ENCODE data around the gene TSEN2. TPM values are rescaled to one million over a fixed set of nuclear protein-coding genes. Genes with fewer than 3 reads are reported as not detected.

Gene TSEN2
- total and polyA plus RNA-seq, 9 of the 15 experiments (the other 6 are each of a cell fraction or from before 2014, with no cell fraction given): 38.5 to 76.3 (median 46.6) TPM

DNA sequence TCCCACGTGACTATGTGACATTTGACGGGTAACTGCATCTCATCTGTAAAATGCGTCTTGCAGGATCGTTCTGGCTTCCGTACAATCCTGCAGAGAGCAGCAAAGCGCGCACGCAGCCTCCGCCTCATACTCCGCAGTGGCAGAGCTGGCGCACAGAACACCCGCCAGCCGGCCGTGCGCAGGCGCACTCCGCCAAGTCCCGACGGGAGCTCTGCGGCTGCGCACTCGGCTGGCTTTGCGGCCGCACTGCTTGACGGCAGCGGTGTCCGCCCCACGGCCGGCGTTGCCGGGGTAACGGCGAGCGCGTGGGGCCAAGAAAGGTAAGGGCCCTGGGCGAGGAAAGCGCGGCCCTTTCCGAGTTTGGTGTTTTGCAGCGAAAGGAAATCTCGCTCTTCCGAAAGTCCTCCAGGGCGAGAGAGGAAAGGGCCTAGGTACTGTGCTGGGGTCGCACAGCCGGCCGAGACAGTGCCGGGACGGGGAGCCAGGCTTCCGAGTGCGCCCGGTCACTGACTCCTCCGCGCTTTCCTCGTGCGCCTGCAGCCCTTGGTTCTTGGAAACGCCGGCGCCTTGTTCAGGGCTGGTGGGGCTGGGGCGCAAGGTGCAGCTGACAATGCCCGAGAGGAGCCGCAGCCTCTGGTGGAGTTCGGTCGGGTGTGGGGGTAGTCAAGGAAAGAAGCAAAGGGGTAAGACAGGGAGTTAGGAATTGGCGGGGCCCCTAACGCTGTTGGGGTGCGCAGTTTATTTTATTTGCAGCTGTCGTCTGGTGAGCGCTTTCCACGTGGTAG, at the start of gene TSEN2 (continued):
- TF ChIP-seq PPARD (CRISPR knock-in tag; IDR thresholded peaks at IDR 0.05): no peak
- TF ChIP-seq HSF4 (CRISPR knock-in tag; IDR thresholded peaks at IDR 0.05; ENCODE audit: borderline replicate concordance): 0 out of 2 replicates have a peak, but pooled peaks have one; percentile 53
- no peak for TF ChIP-seq ZNF444 (CRISPR knock-in tag; IDR thresholded peaks at IDR 0.05)
- TF ChIP-seq, protein P1, sequence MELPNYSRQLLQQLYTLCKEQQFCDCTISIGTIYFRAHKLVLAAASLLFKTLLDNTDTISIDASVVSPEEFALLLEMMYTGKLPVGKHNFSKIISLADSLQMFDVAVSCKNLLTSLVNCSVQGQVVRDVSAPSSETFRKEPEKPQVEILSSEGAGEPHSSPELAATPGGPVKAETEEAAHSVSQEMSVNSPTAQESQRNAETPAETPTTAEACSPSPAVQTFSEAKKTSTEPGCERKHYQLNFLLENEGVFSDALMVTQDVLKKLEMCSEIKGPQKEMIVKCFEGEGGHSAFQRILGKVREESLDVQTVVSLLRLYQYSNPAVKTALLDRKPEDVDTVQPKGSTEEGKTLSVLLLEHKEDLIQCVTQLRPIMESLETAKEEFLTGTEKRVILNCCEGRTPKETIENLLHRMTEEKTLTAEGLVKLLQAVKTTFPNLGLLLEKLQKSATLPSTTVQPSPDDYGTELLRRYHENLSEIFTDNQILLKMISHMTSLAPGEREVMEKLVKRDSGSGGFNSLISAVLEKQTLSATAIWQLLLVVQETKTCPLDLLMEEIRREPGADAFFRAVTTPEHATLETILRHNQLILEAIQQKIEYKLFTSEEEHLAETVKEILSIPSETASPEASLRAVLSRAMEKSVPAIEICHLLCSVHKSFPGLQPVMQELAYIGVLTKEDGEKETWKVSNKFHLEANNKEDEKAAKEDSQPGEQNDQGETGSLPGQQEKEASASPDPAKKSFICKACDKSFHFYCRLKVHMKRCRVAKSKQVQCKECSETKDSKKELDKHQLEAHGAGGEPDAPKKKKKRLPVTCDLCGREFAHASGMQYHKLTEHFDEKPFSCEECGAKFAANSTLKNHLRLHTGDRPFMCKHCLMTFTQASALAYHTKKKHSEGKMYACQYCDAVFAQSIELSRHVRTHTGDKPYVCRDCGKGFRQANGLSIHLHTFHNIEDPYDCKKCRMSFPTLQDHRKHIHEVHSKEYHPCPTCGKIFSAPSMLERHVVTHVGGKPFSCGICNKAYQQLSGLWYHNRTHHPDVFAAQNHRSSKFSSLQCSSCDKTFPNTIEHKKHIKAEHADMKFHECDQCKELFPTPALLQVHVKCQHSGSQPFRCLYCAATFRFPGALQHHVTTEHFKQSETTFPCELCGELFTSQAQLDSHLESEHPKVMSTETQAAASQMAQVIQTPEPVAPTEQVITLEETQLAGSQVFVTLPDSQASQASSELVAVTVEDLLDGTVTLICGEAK (IDR thresholded peaks at IDR 0.05): 0 out of 2 replicates have a peak, but pooled peaks have one; percentile 9
- TF ChIP-seq, protein P1 (CRISPR knock-in tag; IDR thresholded peaks at IDR 0.05): no peak
- no peak for TF ChIP-seq HMG20A (CRISPR knock-in tag; conservative IDR thresholded peaks at IDR 0.05)
- TF ChIP-seq, protein P2, sequence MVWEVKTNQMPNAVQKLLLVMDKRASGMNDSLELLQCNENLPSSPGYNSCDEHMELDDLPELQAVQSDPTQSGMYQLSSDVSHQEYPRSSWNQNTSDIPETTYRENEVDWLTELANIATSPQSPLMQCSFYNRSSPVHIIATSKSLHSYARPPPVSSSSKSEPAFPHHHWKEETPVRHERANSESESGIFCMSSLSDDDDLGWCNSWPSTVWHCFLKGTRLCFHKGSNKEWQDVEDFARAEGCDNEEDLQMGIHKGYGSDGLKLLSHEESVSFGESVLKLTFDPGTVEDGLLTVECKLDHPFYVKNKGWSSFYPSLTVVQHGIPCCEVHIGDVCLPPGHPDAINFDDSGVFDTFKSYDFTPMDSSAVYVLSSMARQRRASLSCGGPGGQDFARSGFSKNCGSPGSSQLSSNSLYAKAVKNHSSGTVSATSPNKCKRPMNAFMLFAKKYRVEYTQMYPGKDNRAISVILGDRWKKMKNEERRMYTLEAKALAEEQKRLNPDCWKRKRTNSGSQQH (CRISPR knock-in tag; IDR thresholded peaks at IDR 0.05): no peak
- TF ChIP-seq ZNF316 (IDR thresholded peaks at IDR 0.05): no peak
- no peak for TF ChIP-seq POLR3A (IDR thresholded peaks at IDR 0.05; ENCODE audit: borderline replicate concordance, extremely low read depth, insufficient read depth, insufficient read length)
- TF ChIP-seq COPS2 (conservative IDR thresholded peaks at IDR 0.05): no peak
- no peak for TF ChIP-seq FUS (optimal IDR thresholded peaks at IDR 0.05; ENCODE audit: low read depth, low read length)
- TF ChIP-seq, protein P3, sequence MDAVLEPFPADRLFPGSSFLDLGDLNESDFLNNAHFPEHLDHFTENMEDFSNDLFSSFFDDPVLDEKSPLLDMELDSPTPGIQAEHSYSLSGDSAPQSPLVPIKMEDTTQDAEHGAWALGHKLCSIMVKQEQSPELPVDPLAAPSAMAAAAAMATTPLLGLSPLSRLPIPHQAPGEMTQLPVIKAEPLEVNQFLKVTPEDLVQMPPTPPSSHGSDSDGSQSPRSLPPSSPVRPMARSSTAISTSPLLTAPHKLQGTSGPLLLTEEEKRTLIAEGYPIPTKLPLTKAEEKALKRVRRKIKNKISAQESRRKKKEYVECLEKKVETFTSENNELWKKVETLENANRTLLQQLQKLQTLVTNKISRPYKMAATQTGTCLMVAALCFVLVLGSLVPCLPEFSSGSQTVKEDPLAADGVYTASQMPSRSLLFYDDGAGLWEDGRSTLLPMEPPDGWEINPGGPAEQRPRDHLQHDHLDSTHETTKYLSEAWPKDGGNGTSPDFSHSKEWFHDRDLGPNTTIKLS (IDR thresholded peaks at IDR 0.05; ENCODE audit: borderline replicate concordance, low read depth): peak; percentile 15; the same call in 1 of the 2 replicates
- TF ChIP-seq, protein P4, sequence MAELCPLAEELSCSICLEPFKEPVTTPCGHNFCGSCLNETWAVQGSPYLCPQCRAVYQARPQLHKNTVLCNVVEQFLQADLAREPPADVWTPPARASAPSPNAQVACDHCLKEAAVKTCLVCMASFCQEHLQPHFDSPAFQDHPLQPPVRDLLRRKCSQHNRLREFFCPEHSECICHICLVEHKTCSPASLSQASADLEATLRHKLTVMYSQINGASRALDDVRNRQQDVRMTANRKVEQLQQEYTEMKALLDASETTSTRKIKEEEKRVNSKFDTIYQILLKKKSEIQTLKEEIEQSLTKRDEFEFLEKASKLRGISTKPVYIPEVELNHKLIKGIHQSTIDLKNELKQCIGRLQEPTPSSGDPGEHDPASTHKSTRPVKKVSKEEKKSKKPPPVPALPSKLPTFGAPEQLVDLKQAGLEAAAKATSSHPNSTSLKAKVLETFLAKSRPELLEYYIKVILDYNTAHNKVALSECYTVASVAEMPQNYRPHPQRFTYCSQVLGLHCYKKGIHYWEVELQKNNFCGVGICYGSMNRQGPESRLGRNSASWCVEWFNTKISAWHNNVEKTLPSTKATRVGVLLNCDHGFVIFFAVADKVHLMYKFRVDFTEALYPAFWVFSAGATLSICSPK (IDR thresholded peaks at IDR 0.05; ENCODE audit: borderline replicate concordance): no peak

Measured in K562 (cell line).